ENCODE results near the gene KIF5C.

GRCh38 chr2:148983896-148984295, 108.9 kb downstream of the KIF5C start:
- TF ChIP-seq CTCF (CRISPR knock-in tag; IDR thresholded peaks at IDR 0.05) (no peak), ZNF263 (CRISPR knock-in tag; IDR thresholded peaks at IDR 0.05) (no peak), ZNF160 (CRISPR knock-in tag; IDR thresholded peaks at IDR 0.05) (no peak), KLF16 (CRISPR knock-in tag; IDR thresholded peaks at IDR 0.05) (no peak), NR2C2 (CRISPR knock-in tag; IDR thresholded peaks at IDR 0.05; ENCODE audit: borderline replicate concordance) (no peak), ZNF569 (CRISPR knock-in tag; IDR thresholded peaks at IDR 0.05; ENCODE audit: borderline replicate concordance) (no peak), EED (CRISPR knock-in tag; IDR thresholded peaks at IDR 0.05) (no peak), ETV6 (CRISPR knock-in tag; conservative IDR thresholded peaks at IDR 0.05) (no peak), ZNF605 (CRISPR knock-in tag; IDR thresholded peaks at IDR 0.05) (no peak), ZHX1 (CRISPR knock-in tag; IDR thresholded peaks at IDR 0.05; ENCODE audit: low read depth) (no peak), TCF12 (IDR thresholded peaks at IDR 0.05) (no peak), TCF12 (CRISPR knock-in tag; IDR thresholded peaks at IDR 0.05) (no peak)
- TF ChIP-seq, protein P1, sequence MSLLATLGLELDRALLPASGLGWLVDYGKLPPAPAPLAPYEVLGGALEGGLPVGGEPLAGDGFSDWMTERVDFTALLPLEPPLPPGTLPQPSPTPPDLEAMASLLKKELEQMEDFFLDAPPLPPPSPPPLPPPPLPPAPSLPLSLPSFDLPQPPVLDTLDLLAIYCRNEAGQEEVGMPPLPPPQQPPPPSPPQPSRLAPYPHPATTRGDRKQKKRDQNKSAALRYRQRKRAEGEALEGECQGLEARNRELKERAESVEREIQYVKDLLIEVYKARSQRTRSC (CRISPR knock-in tag; IDR thresholded peaks at IDR 0.05; ENCODE audit: low read depth) = no peak
- TF ChIP-seq, protein P2, sequence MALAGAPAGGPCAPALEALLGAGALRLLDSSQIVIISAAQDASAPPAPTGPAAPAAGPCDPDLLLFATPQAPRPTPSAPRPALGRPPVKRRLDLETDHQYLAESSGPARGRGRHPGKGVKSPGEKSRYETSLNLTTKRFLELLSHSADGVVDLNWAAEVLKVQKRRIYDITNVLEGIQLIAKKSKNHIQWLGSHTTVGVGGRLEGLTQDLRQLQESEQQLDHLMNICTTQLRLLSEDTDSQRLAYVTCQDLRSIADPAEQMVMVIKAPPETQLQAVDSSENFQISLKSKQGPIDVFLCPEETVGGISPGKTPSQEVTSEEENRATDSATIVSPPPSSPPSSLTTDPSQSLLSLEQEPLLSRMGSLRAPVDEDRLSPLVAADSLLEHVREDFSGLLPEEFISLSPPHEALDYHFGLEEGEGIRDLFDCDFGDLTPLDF (CRISPR knock-in tag; IDR thresholded peaks at IDR 0.05) = no peak
